HG03095 (cell line): Measurements from ENCODE around the gene AQP3.
"Not testable (repeated sequence)": the region's sequence is repeated elsewhere in the genome, so short reads cannot be mapped to it uniquely, and the experiment has no call there.

Source experiments
- ATAC-seq: cut with Tn5 transposase; IDR thresholded peaks from one replicate; pipeline ENCODE4 v1.9.1; 2021; ENCODE audit warnings: moderate library complexity; ENCODE audit not compliant: unreplicated experiment

The AQP3 gene

DNA sequence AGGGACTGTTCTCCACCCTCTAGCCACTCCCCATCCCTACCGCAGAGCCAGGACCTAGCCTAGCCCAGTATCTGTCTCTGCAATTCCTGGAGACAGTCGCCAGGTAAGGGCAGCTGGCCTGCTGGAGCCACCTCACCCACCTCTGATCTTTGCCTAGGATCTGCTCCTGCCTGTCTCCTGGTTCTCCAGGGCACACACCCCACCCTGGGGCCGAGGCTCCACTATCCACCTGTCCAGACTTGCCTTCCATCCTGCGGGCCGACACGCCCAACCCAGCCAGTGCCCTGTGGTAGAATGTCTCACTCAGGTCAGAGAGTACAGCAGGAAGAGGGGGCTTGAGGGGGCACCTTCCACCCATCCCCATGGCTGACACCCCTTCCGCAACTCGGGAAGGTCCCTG, 29.3 kb downstream of the AQP3 start:
- ATAC-seq, result no peak

DNA sequence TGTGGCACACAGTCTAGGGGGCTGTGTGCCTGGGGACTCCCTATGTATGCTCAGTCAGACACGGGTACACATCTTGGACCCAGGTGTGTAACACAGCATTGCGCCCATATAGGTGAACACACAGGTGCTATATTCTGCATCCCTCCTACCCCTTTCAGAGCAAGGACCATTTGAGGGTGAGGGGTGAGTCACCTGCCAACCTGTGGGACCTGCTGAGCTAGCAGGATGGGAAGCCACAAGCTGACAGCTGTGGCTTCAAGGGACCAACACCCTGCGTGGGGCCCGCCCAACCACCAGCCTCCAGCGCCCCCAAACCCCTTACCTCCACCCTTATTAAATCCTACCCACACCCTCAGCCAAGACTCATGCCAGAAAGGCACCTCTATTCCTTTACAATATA, 30.4 kb downstream of the AQP3 start:
- no peak for ATAC-seq

- peak; percentile 68 for ATAC-seq
These were observed 31.8 kb downstream of the AQP3 start for GRCh38 chr9:33415501-33416038.

DNA sequence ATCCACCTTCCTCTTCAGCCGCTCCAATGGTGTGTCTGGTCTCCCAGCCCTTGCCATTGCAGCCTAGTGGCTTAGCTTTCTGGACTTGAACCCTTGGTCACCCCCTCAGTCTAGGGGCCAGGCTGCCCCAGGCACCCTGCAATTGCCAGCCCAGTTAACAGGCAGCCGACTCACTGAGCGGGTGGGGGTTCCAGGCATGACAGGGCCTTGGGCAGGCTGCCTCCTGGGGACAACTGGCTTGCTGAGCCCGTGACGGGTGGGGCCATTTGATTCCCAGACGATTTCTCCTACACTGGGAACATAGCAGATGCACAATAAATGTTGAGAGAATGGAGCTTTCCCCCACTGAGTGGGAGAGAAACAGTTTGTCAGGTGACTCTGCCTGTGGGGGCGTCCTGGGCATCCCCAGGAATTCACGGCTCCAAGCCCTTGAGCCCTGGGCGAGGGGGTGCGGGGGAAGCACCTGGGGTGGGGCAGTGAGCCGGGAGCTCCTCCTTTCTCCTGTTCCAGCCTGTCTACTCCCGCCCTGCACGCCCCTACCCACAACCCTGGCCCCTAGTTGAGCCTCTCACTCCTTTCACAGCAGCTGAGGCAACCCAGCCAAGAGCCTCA, 32.4 kb downstream of the AQP3 start:
- ATAC-seq, result no peak

- ATAC-seq, result no peak
These were observed 33.1 kb downstream of the AQP3 start for GRCh38 chr9:33414268-33414667.

DNA sequence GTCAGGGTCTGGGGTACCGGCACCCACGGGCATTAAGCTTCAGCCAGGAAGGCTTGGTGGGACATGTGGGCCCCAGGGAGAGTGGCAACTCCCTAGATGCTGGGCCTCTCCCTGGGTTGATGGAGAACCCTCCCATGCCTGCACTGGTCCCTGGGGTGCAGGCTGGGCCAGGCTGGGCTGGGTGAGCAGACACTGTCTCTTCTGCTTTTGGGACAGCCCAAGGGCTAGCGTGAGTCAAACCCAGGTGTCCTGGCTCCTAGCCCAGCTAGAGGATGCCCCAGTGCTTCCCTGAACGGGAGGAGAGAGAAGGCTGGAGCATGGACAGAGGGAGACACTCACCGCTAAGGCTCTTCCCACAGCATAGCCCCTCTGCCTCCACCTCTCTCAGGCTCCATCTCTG, 39.3 kb downstream of the AQP3 start:
- no peak for ATAC-seq

GRCh38 chr9:33407061-33407460, 40.3 kb downstream of the AQP3 start:
- ATAC-seq, result no peak

DNA sequence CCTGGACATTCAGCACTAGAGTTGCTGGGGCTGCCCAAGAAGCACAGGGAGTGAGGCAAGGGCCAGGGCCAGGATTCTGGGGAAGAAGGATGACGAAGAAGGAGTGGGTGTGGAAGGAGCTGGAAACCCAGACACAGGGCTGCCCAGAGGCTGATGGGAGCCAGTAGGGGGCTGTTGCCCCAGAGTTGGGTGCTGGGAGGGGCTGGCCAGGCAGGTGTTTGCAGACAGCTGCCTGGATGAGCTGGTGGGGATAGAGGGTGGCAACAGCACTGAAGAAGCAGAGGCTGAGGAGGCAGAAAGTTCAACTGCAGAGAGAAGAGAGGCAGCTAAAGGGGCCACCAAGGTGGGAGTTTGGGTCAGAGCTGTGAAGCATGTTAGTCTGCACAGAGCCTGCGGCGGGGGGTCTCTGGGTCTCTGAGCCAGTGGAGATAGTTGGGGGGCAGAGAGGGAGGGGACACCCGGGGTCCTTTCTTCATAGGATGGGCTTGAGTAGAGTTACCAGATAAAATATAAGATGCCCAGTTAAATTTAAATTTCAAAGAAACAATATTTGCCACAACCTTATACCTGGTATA, 42.5 kb downstream of the AQP3 start:
- ATAC-seq, result no peak

- ATAC-seq, result no peak
These were observed 43.2 kb downstream of the AQP3 start for GRCh38 chr9:33403941-33404787.

DNA sequence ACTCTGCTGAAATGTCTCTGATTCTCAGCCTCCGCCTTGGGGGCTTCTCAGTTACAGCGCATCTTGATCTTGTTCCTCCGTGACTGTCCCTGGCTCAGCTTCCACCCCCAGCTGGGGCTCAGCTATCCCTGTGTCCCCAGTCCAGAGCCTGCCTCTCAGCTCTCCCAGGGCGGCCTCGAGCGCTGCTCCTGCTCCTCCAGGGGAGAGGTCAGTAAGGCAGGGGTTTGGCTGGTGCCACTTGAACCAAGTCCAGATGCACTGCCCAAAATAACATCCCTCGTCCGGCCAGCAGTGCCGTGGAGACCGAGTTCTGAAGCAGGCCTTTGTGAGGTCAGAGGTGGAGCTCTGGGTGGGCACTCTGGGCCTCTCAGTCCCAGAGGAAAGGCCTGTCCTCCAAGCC, 45.0 kb downstream of the AQP3 start, which contains the start of gene AQP7:
TSS of gene AQP7 (minus strand) at position 198 of the 400 bp plus-strand sequence. CDS start 1,306 bp downstream, outside the sequence.
- ATAC-seq, result not testable (repeated sequence)

- ATAC-seq, result not testable (repeated sequence)
These were observed 45.6 kb downstream of the AQP3 start for GRCh38 chr9:33401809-33402208.

DNA sequence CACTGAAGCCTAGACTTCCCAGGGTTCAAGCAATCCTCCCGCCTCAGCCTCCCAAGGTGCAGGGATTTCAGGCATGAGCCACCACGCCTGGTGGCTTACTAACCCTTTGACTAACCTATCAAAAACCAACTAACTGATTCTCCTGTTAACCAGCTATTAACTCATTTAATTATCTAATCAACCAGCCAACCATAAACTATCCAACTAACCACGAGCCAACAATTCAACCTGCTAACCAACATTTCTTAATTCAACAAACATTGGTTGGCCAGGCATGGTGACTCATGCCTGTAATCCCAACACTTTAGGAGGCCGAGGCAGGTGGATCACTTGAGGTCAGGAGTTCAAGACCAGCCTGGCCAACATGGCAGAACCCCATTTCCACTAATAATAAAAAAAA, 48.3 kb downstream of the AQP3 start:
- not testable (repeated sequence) for ATAC-seq

- ATAC-seq, result not testable (repeated sequence)
These were observed 49.6 kb downstream of the AQP3 start for GRCh38 chr9:33397801-33398200.

GRCh38 chr9:33395159-33395879, 52.1 kb downstream of the AQP3 start:
- ATAC-seq, result not testable (repeated sequence)

- ATAC-seq, result not testable (repeated sequence)
These were observed 53.4 kb downstream of the AQP3 start for GRCh38 chr9:33393986-33394385.

DNA sequence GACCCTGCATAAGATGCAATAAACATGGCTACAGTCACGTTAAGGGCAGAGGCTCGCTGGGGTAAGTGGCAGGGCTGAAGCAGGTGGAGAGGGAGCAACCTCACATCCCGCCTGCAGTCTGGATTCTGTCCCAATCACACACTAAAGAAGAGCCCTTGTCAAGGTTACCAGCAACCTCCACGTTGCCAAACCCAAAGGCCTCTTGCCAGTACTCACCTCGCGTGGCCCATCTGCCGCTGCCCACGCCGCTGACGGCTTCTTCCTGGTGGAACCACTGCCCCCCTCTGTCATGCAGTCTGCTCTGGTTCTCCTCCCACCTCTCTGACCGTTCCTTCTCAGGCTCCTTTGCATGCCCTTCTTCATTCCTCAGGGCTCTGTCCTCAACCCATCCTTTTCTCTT, 53.8 kb downstream of the AQP3 start:
- ATAC-seq, result no peak

GRCh38 chr9:33392591-33393021, 54.8 kb downstream of the AQP3 start:
- not testable (repeated sequence) for ATAC-seq
